SK-N-SH (cell line): Measurements from ENCODE around the gene NEK5. TPM values are rescaled to one million over a fixed set of nuclear protein-coding genes. Genes with fewer than 3 reads are reported as not detected.
"Not testable (repeated sequence)": the region's sequence is repeated elsewhere in the genome, so short reads cannot be mapped to it uniquely, and the experiment has no call there.

Experiments used
- CTCF ChIA-PET: fragments of 300-600, 350-600 bp; formaldehyde crosslinking; extraction: SDS; loops from one replicate; lab custom pipeline; 2021; lab: Yijun Ruan, JAX
- POLR2A ChIA-PET: fragments of 350-600 bp; sonication (Branson Sonifier 250); formaldehyde crosslinking; extraction: SDS; loops from one replicate; lab custom pipeline; 2020; ENCODE audit warnings: antibody characterized with exemption, inconsistent platforms; lab: Yijun Ruan, JAX
- DNase-seq: peaks from one replicate; pipeline ENCODE4 v3.0.0; 2012
- H2AFZ ChIP-seq: fragments of 200-600 bp; sonication (generic); 2 replicates; pipeline ENCODE4 v1.8.1; 2016; ENCODE audit warnings: antibody characterized with exemption, mild to moderate bottlenecking, low read depth
- H3F3A ChIP-seq: fragments of 200-600 bp; sonication (generic); replicated peaks from 2 replicates; pipeline ENCODE3; 2016; ENCODE audit warnings: antibody characterized with exemption, mild to moderate bottlenecking; ENCODE audit not compliant: insufficient read depth
- H3K27ac ChIP-seq, 2 experiments: fragments of 200-500 bp in 1 of 2; fragments of 200-600 bp in 1 of 2; sonication (Bioruptor generic) in 1 of 2; sonication (generic), shearing (Covaris generic) in 1 of 2; 2 replicates each; pipeline versions ENCODE4 v1.5.1 to v1.6.1; 2014 to 2016; ENCODE audit warnings: low read depth in 2 of 2, inconsistent platforms in 1 of 2, low read length in 1 of 2, mild to moderate bottlenecking in 1 of 2, mixed read lengths in 1 of 2
- H3K27me3 ChIP-seq: fragments of 200-600 bp; sonication (generic), shearing (Covaris generic); 2 replicates; pipeline ENCODE4 v1.6.1; 2016; ENCODE audit warnings: mixed run types; ENCODE audit not compliant: insufficient read depth
- H3K36me3 ChIP-seq, 2 experiments: fragments of 200-500 bp in 1 of 2; fragments of 200-600 bp in 1 of 2; sonication (Bioruptor generic) in 1 of 2; sonication (generic) in 1 of 2; replicated peaks in 1 of 2; 2 replicates each; pipeline versions ENCODE3 to v1.5.1; 2014 to 2016; ENCODE audit warnings: low read length in 1 of 2, mild to moderate bottlenecking in 1 of 2; ENCODE audit not compliant: insufficient read depth in 2 of 2, control insufficient read depth in 1 of 2
- H3K4me1 ChIP-seq, 2 experiments: fragments of 200-500 bp in 1 of 2; fragments of 200-600 bp in 1 of 2; sonication (Bioruptor generic) in 1 of 2; sonication (generic), shearing (Covaris generic) in 1 of 2; 2 replicates each; pipeline versions ENCODE4 v1.5.1 to v1.6.1; 2014 to 2016; ENCODE audit warnings: low read depth in 1 of 2, low read length in 1 of 2, mixed run types in 1 of 2; ENCODE audit not compliant: insufficient read depth in 2 of 2, control insufficient read depth in 1 of 2
- H3K4me2 ChIP-seq: fragments of 200-600 bp; sonication (generic), shearing (Covaris generic); 2 replicates; pipeline ENCODE4 v1.6.1; 2017; ENCODE audit warnings: mixed run types
- H3K4me3 ChIP-seq, 2 experiments: fragments of 200-500 bp in 1 of 2; fragments of 200-600 bp in 1 of 2; sonication (Bioruptor generic) in 1 of 2; sonication (generic), shearing (Covaris generic) in 1 of 2; 2 replicates each; pipeline versions ENCODE4 v1.5.1 to v1.8.1; 2014 to 2016; ENCODE audit warnings: low read depth in 2 of 2, inconsistent platforms in 1 of 2, low read length in 1 of 2, mild to moderate bottlenecking in 1 of 2, mixed read lengths in 1 of 2, moderate library complexity in 1 of 2
- H3K79me2 ChIP-seq: fragments of 200-600 bp; sonication (generic); 2 replicates; pipeline ENCODE4 v1.8.1; 2017; ENCODE audit warnings: mild to moderate bottlenecking; ENCODE audit not compliant: insufficient read depth
- H3K9ac ChIP-seq: fragments of 200-600 bp; sonication (generic); 2 replicates; pipeline ENCODE4 v1.6.1; 2017; ENCODE audit warnings: mixed run types
- H3K9me2 ChIP-seq: fragments of 200-600 bp; sonication (generic); 2 replicates; pipeline ENCODE4 v1.6.1; 2017; ENCODE audit warnings: mixed run types
- H3K9me3 ChIP-seq: fragments of 200-600 bp; sonication (generic); 2 replicates; pipeline ENCODE4 v1.6.1; 2017; ENCODE audit warnings: mixed run types, mild to moderate bottlenecking, moderate library complexity
- H4K20me1 ChIP-seq: fragments of 200-600 bp; sonication (generic); 2 replicates; pipeline ENCODE4 v1.6.1; 2017; ENCODE audit warnings: mild to moderate bottlenecking, mixed run types; ENCODE audit not compliant: insufficient read depth
- CHD2 ChIP-seq: fragments of 150-350 bp; IDR thresholded peaks from 2 replicates; pipeline ENCODE4 v1.6.1; 2018; ENCODE audit warnings: low read length; ENCODE audit not compliant: partially characterized antibody
- ELF1 ChIP-seq: IDR thresholded peaks from 2 replicates; pipeline ENCODE4 v1.4.0; 2012
- FOXM1 ChIP-seq: IDR thresholded peaks from 2 replicates; pipeline ENCODE4 v1.4.0; 2012; ENCODE audit warnings: low read depth, mild to moderate bottlenecking
- GABPA ChIP-seq: IDR thresholded peaks from 2 replicates; pipeline ENCODE4 v1.4.0; 2012; ENCODE audit warnings: low read depth, mild to moderate bottlenecking
- NFIC ChIP-seq: IDR thresholded peaks from 2 replicates; pipeline ENCODE4 v1.4.0; 2012; ENCODE audit warnings: borderline replicate concordance
- POLR2AphosphoS5 ChIP-seq: IDR thresholded peaks from 2 replicates; pipeline ENCODE4 v1.6.1; 2012; ENCODE audit warnings: low read depth, low read length
- REST ChIP-seq: IDR thresholded peaks from 2 replicates; pipeline ENCODE4 v1.6.1; 2012; ENCODE audit warnings: mild to moderate bottlenecking, low read depth, low read length, moderate library complexity
- RFX5 ChIP-seq: IDR thresholded peaks from 2 replicates; pipeline ENCODE4 v1.6.1; 2012; ENCODE audit warnings: mild to moderate bottlenecking, improper control_type of control experiment, low read length
- TCF12 ChIP-seq: IDR thresholded peaks from 2 replicates; pipeline ENCODE4 v1.4.0; 2012
- TEAD4 ChIP-seq: IDR thresholded peaks from 2 replicates; pipeline ENCODE4 v1.4.0; 2012; ENCODE audit warnings: mild to moderate bottlenecking, borderline replicate concordance; ENCODE audit not compliant: insufficient read depth
- USF1 ChIP-seq: IDR thresholded peaks from 2 replicates; pipeline ENCODE4 v1.4.0; 2012; ENCODE audit warnings: low read depth, borderline replicate concordance
- USF2 ChIP-seq: fragments of 150-350 bp; IDR thresholded peaks from 2 replicates; pipeline ENCODE4 v1.6.1; 2017; ENCODE audit warnings: antibody characterized with exemption, low read length, low read depth, borderline replicate concordance
- WGBS: methylation state at CpG from one replicate; pipeline ENCODE4 v1.1.6; 2017; ENCODE audit warnings: low lambda C conversion rate; 5-methylcytosine and 5-hydroxymethylcytosine counted together
- polyA plus RNA-seq, 3 experiments: library from polyadenylated mRNA; depleted of rRNA; stranded (reverse); fragments of >200 nt; gene quantifications; 2 replicates each; pipeline ENCODE4 v1.2.3, GENCODE V29; 2012

Gene NEK5
- polyA plus RNA-seq, 1 of the 3 experiments (the other 2 are of a cell fraction), result 0.07 TPM

- H3K9me2 ChIP-seq, H3K36me3 ChIP-seq, H4K20me1 ChIP-seq, DNase-seq, H3K27me3 ChIP-seq, H3K4me1 ChIP-seq, H2AFZ ChIP-seq, H3F3A ChIP-seq, H3K27ac ChIP-seq, H3K9me3 ChIP-seq, CTCF ChIA-PET, POLR2A ChIA-PET, H3K9ac ChIP-seq, H3K4me2 ChIP-seq, H3K79me2 ChIP-seq, H3K4me3 ChIP-seq: not testable (repeated sequence)
- 66% methylated on average over 3 of the region's 3 CpGs for WGBS
Observed at GRCh38 chr13:52084981-52085380, 43.9 kb downstream of the NEK5 start.

- Histone ChIP-seq H3K36me3 (no peaks in the 10 kb centered on the region), H3F3A (no peaks in the 10 kb centered on the region), H4K20me1 (no peaks in the 10 kb centered on the region), H2AFZ (no peak overlapping the region), H3K4me1 (no peaks in the 10 kb centered on the region), H3K27ac (no peak overlapping the region), H3K79me2 (no peaks in the 10 kb centered on the region), H3K27me3 (no peaks in the 10 kb centered on the region), H3K4me3 (no peak overlapping the region), H3K9me2 (no peaks in the 10 kb centered on the region), H3K4me2 (no peak overlapping the region), H3K9me3 (no peaks in the 10 kb centered on the region), H3K9ac (no peak overlapping the region)
- no peak for DNase-seq
- TF ChIP-seq RFX5 (no peak), FOXM1 (no peak), CHD2 (no peak), NFIC (no peak), USF1 (no peak), POLR2AphosphoS5 (no peak), TEAD4 (no peak), TCF12 (no peak), REST (no peak), ELF1 (no peak), GABPA (no peak), USF2 (no peak)
- WGBS, result 32% methylated on average over 4 of the region's 4 CpGs
- ChIA-PET CTCF (interaction anchor here (1.1 kb wide), 1 partner anchor 46 kb away, joined by 3 read pairs; no protein-coding TSS in a partner anchor), POLR2A (no interaction called here)
Observed at GRCh38 chr13:52082601-52083000, 46.3 kb downstream of the NEK5 start.

GRCh38 chr13:52079891-52080290 lies 49.0 kb downstream of the NEK5 start:
- H3K9me2 ChIP-seq, POLR2A ChIA-PET, H3K4me3 ChIP-seq, CTCF ChIA-PET, H2AFZ ChIP-seq, H3K4me2 ChIP-seq, DNase-seq, H3K36me3 ChIP-seq, H4K20me1 ChIP-seq, H3K4me1 ChIP-seq, H3K27me3 ChIP-seq, H3K9me3 ChIP-seq, H3K9ac ChIP-seq, H3K79me2 ChIP-seq, H3K27ac ChIP-seq, H3F3A ChIP-seq: not testable (repeated sequence)
- 100% methylated on average over 3 of the region's 36 CpGs for WGBS
